SK-N-MC (cell line): ENCODE results near the gene MRPS12.

ENCODE experiments used
- EZH2 ChIP-seq: fragments of 200-600 bp; sonication (generic); IDR thresholded peaks from one replicate; pipeline ENCODE4 v1.6.1; 2017; ENCODE audit warnings: antibody characterized with exemption
- FOXP2 ChIP-seq: optimal IDR thresholded peaks from 2 replicates; pipeline ENCODE3; 2011; ENCODE audit warnings: mild to moderate bottlenecking, moderate library complexity; ENCODE audit not compliant: insufficient read depth; ENCODE audit errors: extremely low read length, control extremely low read depth

GRCh38 chr19:38978326-38978689 lies 47.6 kb downstream of the MRPS12 start:
- TF ChIP-seq FOXP2 (no peak), EZH2 (no peak)
